ENCODE data around the gene TUBGCP4.

The TUBGCP4 gene

DNA sequence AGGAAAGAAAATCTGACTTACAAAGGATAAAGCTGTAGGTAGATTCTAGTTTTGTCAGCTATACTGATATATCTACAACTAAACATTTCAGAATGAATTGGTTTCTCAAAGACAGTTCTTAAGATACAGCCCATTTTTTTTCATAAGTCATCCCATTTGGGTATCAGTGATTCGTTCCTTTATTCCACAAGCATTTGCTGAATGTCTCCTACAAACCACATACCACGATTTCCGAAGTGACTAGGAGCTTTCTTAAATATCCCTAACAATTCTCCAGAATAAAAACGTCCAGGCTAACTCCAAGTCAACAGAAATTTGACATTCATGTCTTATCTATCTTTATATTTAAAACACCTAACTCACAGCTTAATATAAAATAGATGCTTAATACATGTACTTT lies 62.3 kb downstream of the TUBGCP4 start:
- TF ChIP-seq ZNF510 (tag by site-specific recombination; IDR thresholded peaks at IDR 0.05; ENCODE audit: insufficient replicate concordance) (no peak), CTCF (tag by site-specific recombination; IDR thresholded peaks at IDR 0.05) (no peak), ZNF645 (tag by site-specific recombination; IDR thresholded peaks at IDR 0.05) (no peak), ZNF114 (tag by site-specific recombination; IDR thresholded peaks at IDR 0.05) (no peak), KLF9 (tag by site-specific recombination; IDR thresholded peaks at IDR 0.05; ENCODE audit: low read depth) (no peak), ZNF514 (tag by site-specific recombination; IDR thresholded peaks at IDR 0.05) (no peak), ZNF23 (tag by site-specific recombination; IDR thresholded peaks at IDR 0.05; ENCODE audit: borderline replicate concordance) (no peak), FEZF1 (tag by site-specific recombination; IDR thresholded peaks at IDR 0.05) (no peak), PRDM10 (tag by site-specific recombination; IDR thresholded peaks at IDR 0.05) (no peak)
- POLR2A ChIA-PET, result no interaction called here
- CTCF ChIA-PET, result interaction anchor here (0.8 to 1.2 kb wide), 2 partner anchors 15 to 344 kb away, joined by 3 read pairs; partner anchors contain the start of gene ELL3
- Histone ChIP-seq H3K9me3 (ENCODE audit: control insufficient read depth, insufficient read depth, low read depth, low read length) (no peaks in the 10 kb centered on the region), H3K4me1 (ENCODE audit: control insufficient read depth, insufficient read depth, low read length) (no peaks in the 10 kb centered on the region), H3K4me3 (ENCODE audit: low read depth, low read length) (no peak overlapping the region), H3K36me3 (ENCODE audit: control insufficient read depth in 2 of 2, insufficient read depth in 1 of 2, low read length in 2 of 2) (peaks cover 6 to 50% of the 10 kb centered on the region in 2 experiments; a peak in 2 of 3 replicates), H3K27ac (ENCODE audit: extremely low read depth, low read depth, low read length) (no peak overlapping the region)

GRCh38 chr15:43433661-43434303 lies 62.9 kb downstream of the TUBGCP4 start:
- ChIA-PET POLR2A (no interaction called here), CTCF (interaction anchor here (0.8 to 1.2 kb wide), 2 partner anchors 16 to 343 kb away, joined by 3 read pairs; partner anchors contain the start of gene ELL3)
- no peaks in the 10 kb centered on the region for H3K4me1 ChIP-seq (ENCODE audit: control insufficient read depth, insufficient read depth, low read length)
- no peak overlapping the region for H3K4me3 ChIP-seq (ENCODE audit: low read depth, low read length)
- no peaks in the 10 kb centered on the region for H3K9me3 ChIP-seq (ENCODE audit: control insufficient read depth, insufficient read depth, low read depth, low read length)
- no peak overlapping the region for H3K27ac ChIP-seq (ENCODE audit: extremely low read depth, low read depth, low read length)
- peaks cover 6 to 50% of the 10 kb centered on the region in 2 experiments; a peak in 2 of 3 replicates for H3K36me3 ChIP-seq (ENCODE audit: control insufficient read depth in 2 of 2, insufficient read depth in 1 of 2, low read length in 2 of 2)
- TF ChIP-seq ZNF184 (tag by site-specific recombination; IDR thresholded peaks at IDR 0.05) (no peak), GLIS2 (tag by site-specific recombination; IDR thresholded peaks at IDR 0.05) (no peak), ZSCAN23 (tag by site-specific recombination; IDR thresholded peaks at IDR 0.05) (no peak), ZNF549 (tag by site-specific recombination; IDR thresholded peaks at IDR 0.05) (no peak), ZNF404 (tag by site-specific recombination; IDR thresholded peaks at IDR 0.05) (no peak), ZFP41 (tag by site-specific recombination; IDR thresholded peaks at IDR 0.05; ENCODE audit: borderline replicate concordance) (no peak), ZBTB26 (tag by site-specific recombination; optimal IDR thresholded peaks at IDR 0.05) (no peak), ZNF596 (tag by site-specific recombination; IDR thresholded peaks at IDR 0.05) (no peak)
- TF ChIP-seq, protein P1, sequence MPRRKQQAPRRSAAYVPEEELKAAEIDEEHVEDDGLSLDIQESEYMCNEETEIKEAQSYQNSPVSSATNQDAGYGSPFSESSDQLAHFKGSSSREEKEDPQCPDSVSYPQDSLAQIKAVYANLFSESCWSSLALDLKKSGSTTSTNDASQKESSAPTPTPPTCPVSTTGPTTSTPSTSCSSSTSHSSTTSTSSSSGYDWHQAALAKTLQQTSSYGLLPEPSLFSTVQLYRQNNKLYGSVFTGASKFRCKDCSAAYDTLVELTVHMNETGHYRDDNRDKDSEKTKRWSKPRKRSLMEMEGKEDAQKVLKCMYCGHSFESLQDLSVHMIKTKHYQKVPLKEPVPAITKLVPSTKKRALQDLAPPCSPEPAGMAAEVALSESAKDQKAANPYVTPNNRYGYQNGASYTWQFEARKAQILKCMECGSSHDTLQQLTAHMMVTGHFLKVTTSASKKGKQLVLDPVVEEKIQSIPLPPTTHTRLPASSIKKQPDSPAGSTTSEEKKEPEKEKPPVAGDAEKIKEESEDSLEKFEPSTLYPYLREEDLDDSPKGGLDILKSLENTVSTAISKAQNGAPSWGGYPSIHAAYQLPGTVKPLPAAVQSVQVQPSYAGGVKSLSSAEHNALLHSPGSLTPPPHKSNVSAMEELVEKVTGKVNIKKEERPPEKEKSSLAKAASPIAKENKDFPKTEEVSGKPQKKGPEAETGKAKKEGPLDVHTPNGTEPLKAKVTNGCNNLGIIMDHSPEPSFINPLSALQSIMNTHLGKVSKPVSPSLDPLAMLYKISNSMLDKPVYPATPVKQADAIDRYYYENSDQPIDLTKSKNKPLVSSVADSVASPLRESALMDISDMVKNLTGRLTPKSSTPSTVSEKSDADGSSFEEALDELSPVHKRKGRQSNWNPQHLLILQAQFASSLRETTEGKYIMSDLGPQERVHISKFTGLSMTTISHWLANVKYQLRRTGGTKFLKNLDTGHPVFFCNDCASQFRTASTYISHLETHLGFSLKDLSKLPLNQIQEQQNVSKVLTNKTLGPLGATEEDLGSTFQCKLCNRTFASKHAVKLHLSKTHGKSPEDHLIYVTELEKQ (tag by site-specific recombination; IDR thresholded peaks at IDR 0.05; ENCODE audit: borderline replicate concordance), result no peak
- TF ChIP-seq, protein P2, sequence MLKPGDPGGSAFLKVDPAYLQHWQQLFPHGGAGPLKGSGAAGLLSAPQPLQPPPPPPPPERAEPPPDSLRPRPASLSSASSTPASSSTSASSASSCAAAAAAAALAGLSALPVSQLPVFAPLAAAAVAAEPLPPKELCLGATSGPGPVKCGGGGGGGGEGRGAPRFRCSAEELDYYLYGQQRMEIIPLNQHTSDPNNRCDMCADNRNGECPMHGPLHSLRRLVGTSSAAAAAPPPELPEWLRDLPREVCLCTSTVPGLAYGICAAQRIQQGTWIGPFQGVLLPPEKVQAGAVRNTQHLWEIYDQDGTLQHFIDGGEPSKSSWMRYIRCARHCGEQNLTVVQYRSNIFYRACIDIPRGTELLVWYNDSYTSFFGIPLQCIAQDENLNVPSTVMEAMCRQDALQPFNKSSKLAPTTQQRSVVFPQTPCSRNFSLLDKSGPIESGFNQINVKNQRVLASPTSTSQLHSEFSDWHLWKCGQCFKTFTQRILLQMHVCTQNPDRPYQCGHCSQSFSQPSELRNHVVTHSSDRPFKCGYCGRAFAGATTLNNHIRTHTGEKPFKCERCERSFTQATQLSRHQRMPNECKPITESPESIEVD (tag by site-specific recombination; IDR thresholded peaks at IDR 0.05), result no peak

Data from HEK293 (cell line).